PC-9 (cell line): Measurements from ENCODE around the gene SASH1. TPM values are rescaled to one million over a fixed set of nuclear protein-coding genes. Genes with fewer than 3 reads are reported as not detected.

ENCODE experiments used
- BruUV-seq: library from RNA; stranded (reverse); fragments of 400-500 nt; replicated peaks from 2 replicates; lab custom pipeline; 2021; lab: Mats Ljungman, UMichigan
- CTCF ChIA-PET: fragments of 300-600 bp; sonication (Branson Sonifier 250); formaldehyde crosslinking; loops from one replicate; lab custom pipeline; 2022; ENCODE audit warnings: antibody characterized with exemption; lab: Charles Lee
- POLR2A ChIA-PET: fragments of 300-600 bp; sonication (Branson Sonifier 250); formaldehyde crosslinking; loops from one replicate; lab custom pipeline; 2022; ENCODE audit warnings: antibody characterized with exemption; ENCODE audit not compliant: unreplicated experiment; lab: Charles Lee
- DNase-seq, 2 experiments: peaks; one replicate each; pipeline versions ENCODE4 v3.0.0 to v3.0.0-alpha.2; 2015 to 2022; ENCODE audit warnings: mixed read lengths in 1 of 2
- H2AFZ ChIP-seq: fragments of 200-600 bp; sonication (generic); 2 replicates; pipeline ENCODE4 v1.8.1; 2017; ENCODE audit warnings: antibody characterized with exemption
- H3F3A ChIP-seq: fragments of 200-600 bp; sonication (generic); 2 replicates; pipeline ENCODE4 v1.8.1; 2017; ENCODE audit warnings: antibody characterized with exemption, mild to moderate bottlenecking, low read depth; ENCODE audit not compliant: insufficient read depth
- H3K27ac ChIP-seq: fragments of 200-600 bp; sonication (generic); 2 replicates; pipeline ENCODE4 v1.6.1; 2016; ENCODE audit warnings: mixed run types
- H3K27me3 ChIP-seq: fragments of 200-600 bp; sonication (generic); 2 replicates; pipeline ENCODE4 v1.6.1; 2016; ENCODE audit warnings: low read depth, mixed run types; ENCODE audit not compliant: insufficient read depth
- H3K36me3 ChIP-seq: fragments of 200-600 bp; sonication (generic); 2 replicates; pipeline ENCODE4 v1.6.1; 2016; ENCODE audit warnings: low read depth, mixed run types
- H3K4me1 ChIP-seq: fragments of 200-600 bp; sonication (generic); replicated peaks from 2 replicates; pipeline ENCODE4 v1.6.1; 2016; ENCODE audit warnings: mixed run types; ENCODE audit not compliant: insufficient read depth
- H3K4me2 ChIP-seq: fragments of 200-600 bp; sonication (generic); 2 replicates; pipeline ENCODE4 v1.6.1; 2017; ENCODE audit warnings: mixed run types
- H3K4me3 ChIP-seq: fragments of 200-600 bp; sonication (generic); 2 replicates; pipeline ENCODE4 v1.6.1; 2016; ENCODE audit warnings: mixed run types
- H3K79me2 ChIP-seq: fragments of 200-600 bp; sonication (generic); 2 replicates; pipeline ENCODE4 v1.6.1; 2017; ENCODE audit warnings: low read depth, mixed run types
- H3K9me2 ChIP-seq: fragments of 200-600 bp; sonication (generic); 2 replicates; pipeline ENCODE4 v1.8.1; 2017; ENCODE audit warnings: mild to moderate bottlenecking; ENCODE audit not compliant: insufficient read depth
- H3K9me3 ChIP-seq: fragments of 200-600 bp; sonication (generic); 2 replicates; pipeline ENCODE4 v1.8.1; 2016; ENCODE audit warnings: low read depth; ENCODE audit not compliant: insufficient read depth
- H4K20me1 ChIP-seq: fragments of 200-600 bp; sonication (generic); 2 replicates; pipeline ENCODE4 v1.8.1; 2017; ENCODE audit not compliant: insufficient read depth
- EZH2 ChIP-seq: fragments of 200-600 bp; sonication (generic); IDR thresholded peaks from 2 replicates; pipeline ENCODE4 v1.8.0; 2017; ENCODE audit warnings: antibody characterized with exemption, low read depth
- intact Hi-C: fragments of 100-400 bp; cut with micrococcal nuclease; formaldehyde crosslinking; loops from one replicate; pipeline ENCODE4 v1.10.0; 2022; ENCODE audit not compliant: unreplicated experiment
- total RNA-seq: library from RNA; stranded (reverse); gene quantifications from 2 replicates; pipeline ENCODE4 v1.2.3, GENCODE V29; 2021
- TF ChIP-seq, protein P1 (sequence below): fragments of 200-600 bp; sonication (generic); conservative IDR thresholded peaks from 2 replicates; pipeline ENCODE4 v1.6.1; 2017; ENCODE audit warnings: mixed run types, antibody characterized with exemption, mild to moderate bottlenecking, moderate library complexity

Gene SASH1
- total RNA-seq, 1 experiment from 2014 or later, result 32.9 TPM

DNA sequence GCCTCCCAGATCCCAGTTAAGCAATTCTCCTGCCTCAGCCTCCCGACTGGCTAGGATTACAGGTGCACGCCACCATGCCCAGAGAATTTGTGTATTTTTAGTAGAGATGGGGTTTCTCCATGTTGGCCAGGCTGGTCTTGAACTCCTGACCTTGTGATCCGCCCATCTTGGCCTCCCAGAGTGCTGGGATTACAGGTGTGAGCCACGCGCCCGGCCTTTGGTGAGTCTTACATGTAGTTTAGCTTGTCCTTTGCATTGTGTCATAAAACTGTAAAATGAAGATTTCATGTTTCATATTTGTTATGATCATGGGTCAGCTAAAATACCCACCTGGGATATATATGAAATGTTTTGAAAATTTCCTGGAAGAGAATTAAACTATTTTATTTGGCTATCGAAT is 183.5 kb downstream of the SASH1 start:
- CTCF ChIA-PET, result no interaction called here
- DNase-seq, result no peak
- no peak overlapping the region for H3K4me2 ChIP-seq
- no peak overlapping the region for H3K4me3 ChIP-seq
- no peak overlapping the region for H3K27ac ChIP-seq
- H3K27me3 ChIP-seq, result no peaks in the 10 kb centered on the region
- H3K36me3 ChIP-seq, result peaks cover 6% of the 10 kb centered on the region
- H4K20me1 ChIP-seq, result no peaks in the 10 kb centered on the region
- TF ChIP-seq EZH2, result no peak
- TF ChIP-seq, protein P1, sequence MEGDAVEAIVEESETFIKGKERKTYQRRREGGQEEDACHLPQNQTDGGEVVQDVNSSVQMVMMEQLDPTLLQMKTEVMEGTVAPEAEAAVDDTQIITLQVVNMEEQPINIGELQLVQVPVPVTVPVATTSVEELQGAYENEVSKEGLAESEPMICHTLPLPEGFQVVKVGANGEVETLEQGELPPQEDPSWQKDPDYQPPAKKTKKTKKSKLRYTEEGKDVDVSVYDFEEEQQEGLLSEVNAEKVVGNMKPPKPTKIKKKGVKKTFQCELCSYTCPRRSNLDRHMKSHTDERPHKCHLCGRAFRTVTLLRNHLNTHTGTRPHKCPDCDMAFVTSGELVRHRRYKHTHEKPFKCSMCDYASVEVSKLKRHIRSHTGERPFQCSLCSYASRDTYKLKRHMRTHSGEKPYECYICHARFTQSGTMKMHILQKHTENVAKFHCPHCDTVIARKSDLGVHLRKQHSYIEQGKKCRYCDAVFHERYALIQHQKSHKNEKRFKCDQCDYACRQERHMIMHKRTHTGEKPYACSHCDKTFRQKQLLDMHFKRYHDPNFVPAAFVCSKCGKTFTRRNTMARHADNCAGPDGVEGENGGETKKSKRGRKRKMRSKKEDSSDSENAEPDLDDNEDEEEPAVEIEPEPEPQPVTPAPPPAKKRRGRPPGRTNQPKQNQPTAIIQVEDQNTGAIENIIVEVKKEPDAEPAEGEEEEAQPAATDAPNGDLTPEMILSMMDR, result no peak
- H3K9me3 ChIP-seq, result no peaks in the 10 kb centered on the region
- no peak overlapping the region for H2AFZ ChIP-seq
- no TSS peak for BruUV-seq
- POLR2A ChIA-PET, result no interaction called here
- intact Hi-C loops, result no loop called here
- H3K9me2 ChIP-seq, result no peaks in the 10 kb centered on the region
- no peaks in the 10 kb centered on the region for H3F3A ChIP-seq
- no peaks in the 10 kb centered on the region for H3K4me1 ChIP-seq
- H3K79me2 ChIP-seq, result no peaks in the 10 kb centered on the region

DNA sequence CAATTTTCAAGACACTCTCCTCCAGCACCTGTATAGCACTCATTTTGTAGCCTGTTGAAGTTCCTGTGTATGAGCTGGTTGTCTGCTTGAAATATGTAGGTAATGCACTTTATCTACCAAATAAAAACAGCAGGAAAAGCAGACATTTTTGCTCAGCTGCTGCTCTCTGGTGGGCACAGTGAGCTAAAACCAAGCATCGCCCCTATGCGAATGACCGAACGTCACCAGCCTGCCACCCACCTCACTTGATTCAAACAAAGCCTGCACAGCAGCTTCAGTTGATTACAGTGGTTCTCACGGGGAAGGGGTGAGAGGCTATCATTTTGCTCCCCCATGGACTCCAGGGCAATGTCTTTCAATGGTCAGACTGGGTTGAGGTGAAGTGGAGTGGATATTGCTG is 185.7 kb downstream of the SASH1 start:
- H3K9me3 ChIP-seq, result no peaks in the 10 kb centered on the region
- H3K4me2 ChIP-seq, result no peak overlapping the region
- no peak overlapping the region for H3K4me3 ChIP-seq
- H3K79me2 ChIP-seq, result no peaks in the 10 kb centered on the region
- no peaks in the 10 kb centered on the region for H4K20me1 ChIP-seq
- no TSS peak for BruUV-seq
- H3K27ac ChIP-seq, result no peak overlapping the region
- TF ChIP-seq, protein P1, result no peak
- no peak for TF ChIP-seq EZH2
- H3K27me3 ChIP-seq, result no peaks in the 10 kb centered on the region
- H3K4me1 ChIP-seq, result no peaks in the 10 kb centered on the region
- H2AFZ ChIP-seq, result no peak overlapping the region
- intact Hi-C loops, result no loop called here
- no peak for DNase-seq
- no peaks in the 10 kb centered on the region for H3K9me2 ChIP-seq
- CTCF ChIA-PET, result no interaction called here
- peaks cover 10% of the 10 kb centered on the region for H3K36me3 ChIP-seq
- no peaks in the 10 kb centered on the region for H3F3A ChIP-seq
- POLR2A ChIA-PET, result no interaction called here

DNA sequence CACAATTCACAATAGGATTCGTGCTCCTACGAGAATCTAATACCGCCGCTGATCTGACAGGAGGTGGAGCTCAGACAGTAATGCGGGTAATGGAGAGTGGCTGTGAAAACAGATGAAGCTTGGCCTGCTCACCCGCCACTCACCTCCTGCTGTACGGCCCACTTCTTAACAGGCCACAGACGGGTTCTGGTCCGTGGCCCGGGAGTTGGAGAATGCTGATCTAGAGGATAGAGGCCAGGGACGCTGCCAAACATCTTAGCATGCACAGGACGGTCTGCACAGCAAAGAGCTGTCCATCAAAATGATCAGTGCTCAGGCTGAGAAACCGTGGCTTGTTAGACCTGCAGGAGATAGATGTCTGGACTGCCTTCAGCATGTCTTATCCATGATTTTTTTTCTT is 186.4 kb downstream of the SASH1 start:
- BruUV-seq, result no TSS peak
- Histone ChIP-seq H4K20me1 (no peaks in the 10 kb centered on the region), H3K9me2 (no peaks in the 10 kb centered on the region), H3K4me2 (no peak overlapping the region), H3K4me3 (no peak overlapping the region), H3K79me2 (no peaks in the 10 kb centered on the region), H3K36me3 (peaks cover 10% of the 10 kb centered on the region; the same call in 1 of the 2 replicates), H3K27ac (no peak overlapping the region), H3K9me3 (no peaks in the 10 kb centered on the region), H3K27me3 (no peaks in the 10 kb centered on the region), H2AFZ (no peak overlapping the region), H3K4me1 (no peaks in the 10 kb centered on the region), H3F3A (no peaks in the 10 kb centered on the region)
- intact Hi-C loops, result no loop called here
- ChIA-PET POLR2A (no interaction called here), CTCF (no interaction called here)
- TF ChIP-seq, protein P1, result no peak
- no peak for TF ChIP-seq EZH2
- DNase-seq, result no peak
